A673 (cell line): Measurements from ENCODE around the gene STAG1. TPM values are rescaled to one million over a fixed set of nuclear protein-coding genes. Genes with fewer than 3 reads are reported as not detected.

Source experiments
- BruUV-seq: library from RNA; stranded (reverse); fragments of 400-500 nt; replicated peaks from 2 replicates; lab custom pipeline; 2021; lab: Mats Ljungman, UMichigan
- CTCF ChIA-PET: fragments of 300-600 bp; sonication (Branson Sonifier 250); formaldehyde crosslinking; loops from one replicate; lab custom pipeline; 2022; ENCODE audit warnings: antibody characterized with exemption; lab: Charles Lee
- POLR2A ChIA-PET: fragments of 300-600 bp; sonication (Branson Sonifier 250); formaldehyde crosslinking; loops from one replicate; lab custom pipeline; 2022; ENCODE audit warnings: antibody characterized with exemption; ENCODE audit not compliant: low non-redundant PET; lab: Charles Lee
- DNase-seq: peaks from one replicate; pipeline ENCODE4 v3.0.0-alpha.2; 2015; ENCODE audit warnings: low spot score
- H3K27ac ChIP-seq: fragments of 200-600 bp; sonication (generic); 2 replicates; pipeline ENCODE4 v1.5.1; 2016; ENCODE audit warnings: mixed run types, low read depth, mild to moderate bottlenecking, mixed read lengths, antibody characterized with exemption, low read length; ENCODE audit not compliant: poor library complexity, severe bottlenecking
- H3K27me3 ChIP-seq: fragments of 200-600 bp; sonication (generic); replicated peaks from 2 replicates; pipeline ENCODE4 v1.6.1; 2017; ENCODE audit warnings: mixed run types, low read depth, mild to moderate bottlenecking, mixed read lengths, antibody characterized with exemption, low read length; ENCODE audit not compliant: insufficient read depth, poor library complexity
- H3K36me3 ChIP-seq: fragments of 200-600 bp; sonication (generic); 2 replicates; pipeline ENCODE4 v1.6.1; 2016; ENCODE audit warnings: mixed run types, mild to moderate bottlenecking, mixed read lengths, antibody characterized with exemption, low read length; ENCODE audit not compliant: insufficient read depth, poor library complexity, severe bottlenecking
- H3K4me1 ChIP-seq: fragments of 200-600 bp; sonication (generic); 2 replicates; pipeline ENCODE4 v1.6.1; 2017; ENCODE audit warnings: mixed run types, mild to moderate bottlenecking, mixed read lengths, antibody characterized with exemption, low read length; ENCODE audit not compliant: insufficient read depth, poor library complexity, severe bottlenecking
- H3K4me3 ChIP-seq: fragments of 200-600 bp; sonication (generic); 2 replicates; pipeline ENCODE4 v1.5.1; 2016; ENCODE audit warnings: low read depth, mixed run types, mild to moderate bottlenecking, mixed read lengths, low read length; ENCODE audit not compliant: poor library complexity, severe bottlenecking
- H3K9me3 ChIP-seq: fragments of 200-600 bp; sonication (generic); 2 replicates; pipeline ENCODE4 v1.6.1; 2016; ENCODE audit warnings: mixed run types, low read depth, mild to moderate bottlenecking, mixed read lengths, antibody characterized with exemption, low read length; ENCODE audit not compliant: poor library complexity, severe bottlenecking
- EZH2 ChIP-seq: fragments of 200-600 bp; sonication (generic); IDR thresholded peaks from 2 replicates; pipeline ENCODE4 v1.6.1; 2017; ENCODE audit warnings: borderline replicate concordance, low read depth, mild to moderate bottlenecking, mixed read lengths, antibody characterized with exemption, low read length; ENCODE audit not compliant: poor library complexity, severe bottlenecking
- intact Hi-C: fragments of 100-400 bp; cut with micrococcal nuclease; formaldehyde crosslinking; loops from one replicate; pipeline ENCODE4 v1.10.0; 2022; ENCODE audit not compliant: unreplicated experiment
- total RNA-seq: library from RNA; stranded (reverse); gene quantifications from 2 replicates; pipeline ENCODE4 v1.2.3, GENCODE V29; 2021
- TF ChIP-seq, protein P1 (sequence below): fragments of 300-800, 200-600 bp; sonication (generic); conservative IDR thresholded peaks from 2 replicates; pipeline ENCODE4 v1.5.1; 2017; ENCODE audit warnings: low read depth, mild to moderate bottlenecking, antibody characterized with exemption, low read length, moderate library complexity, mixed read lengths

STAG1 gene
- total RNA-seq, 1 experiment from 2014 or later: 47.4 TPM

DNA sequence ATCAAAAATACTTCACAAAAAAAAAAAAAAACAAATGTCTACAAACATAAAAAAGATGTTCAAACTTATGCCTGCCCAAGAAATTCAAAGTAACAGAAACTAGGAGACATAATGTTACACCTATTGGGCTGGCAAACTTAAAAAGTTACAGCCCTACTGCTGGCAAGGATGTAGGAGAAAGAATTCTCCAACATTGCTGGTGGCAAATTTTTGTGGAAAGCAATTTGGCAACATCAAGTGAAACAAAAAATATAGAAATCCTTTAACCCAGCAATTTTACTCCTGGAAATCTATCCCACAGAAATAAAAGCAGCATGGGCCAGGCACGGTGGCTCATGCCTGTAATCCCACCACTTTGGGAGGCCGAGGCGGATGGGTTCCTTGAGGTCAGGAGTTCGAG, 73.2 kb downstream of the STAG1 start:
- intact Hi-C loops: no loop called here
- no TSS peak for BruUV-seq
- H3K27me3 ChIP-seq: no peaks in the 10 kb centered on the region
- ChIA-PET POLR2A (no interaction called here), CTCF (no interaction called here)
- H3K4me1 ChIP-seq: peaks cover 13% of the 10 kb centered on the region
- no peaks in the 10 kb centered on the region for H3K9me3 ChIP-seq
- H3K36me3 ChIP-seq: no peaks in the 10 kb centered on the region
- no peak overlapping the region for H3K4me3 ChIP-seq
- TF ChIP-seq EZH2: no peak
- TF ChIP-seq, protein P1, sequence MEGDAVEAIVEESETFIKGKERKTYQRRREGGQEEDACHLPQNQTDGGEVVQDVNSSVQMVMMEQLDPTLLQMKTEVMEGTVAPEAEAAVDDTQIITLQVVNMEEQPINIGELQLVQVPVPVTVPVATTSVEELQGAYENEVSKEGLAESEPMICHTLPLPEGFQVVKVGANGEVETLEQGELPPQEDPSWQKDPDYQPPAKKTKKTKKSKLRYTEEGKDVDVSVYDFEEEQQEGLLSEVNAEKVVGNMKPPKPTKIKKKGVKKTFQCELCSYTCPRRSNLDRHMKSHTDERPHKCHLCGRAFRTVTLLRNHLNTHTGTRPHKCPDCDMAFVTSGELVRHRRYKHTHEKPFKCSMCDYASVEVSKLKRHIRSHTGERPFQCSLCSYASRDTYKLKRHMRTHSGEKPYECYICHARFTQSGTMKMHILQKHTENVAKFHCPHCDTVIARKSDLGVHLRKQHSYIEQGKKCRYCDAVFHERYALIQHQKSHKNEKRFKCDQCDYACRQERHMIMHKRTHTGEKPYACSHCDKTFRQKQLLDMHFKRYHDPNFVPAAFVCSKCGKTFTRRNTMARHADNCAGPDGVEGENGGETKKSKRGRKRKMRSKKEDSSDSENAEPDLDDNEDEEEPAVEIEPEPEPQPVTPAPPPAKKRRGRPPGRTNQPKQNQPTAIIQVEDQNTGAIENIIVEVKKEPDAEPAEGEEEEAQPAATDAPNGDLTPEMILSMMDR: no peak
- H3K27ac ChIP-seq: no peak overlapping the region
- no peak for DNase-seq

DNA sequence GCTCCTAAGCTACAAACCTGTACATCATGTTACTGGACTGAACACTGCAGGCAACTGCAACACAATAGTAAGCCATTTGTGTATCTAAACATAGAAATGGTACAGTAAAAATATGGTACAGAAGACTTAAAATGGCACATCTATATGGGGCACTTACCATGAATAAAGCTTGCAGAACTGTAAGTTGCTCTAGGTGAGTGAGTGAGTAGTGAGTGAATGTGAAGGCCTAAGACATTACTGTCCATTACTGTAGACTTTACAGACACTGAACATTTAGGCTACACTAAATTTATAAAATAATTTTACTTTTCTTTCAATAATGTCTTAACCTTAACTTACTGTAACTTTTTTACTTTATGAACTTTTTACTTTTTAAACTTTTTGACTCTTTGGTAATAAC, 76.2 kb downstream of the STAG1 start:
- intact Hi-C loops: no loop called here
- CTCF ChIA-PET: no interaction called here
- no peaks in the 10 kb centered on the region for H3K27me3 ChIP-seq
- H3K9me3 ChIP-seq: no peaks in the 10 kb centered on the region
- no peaks in the 10 kb centered on the region for H3K36me3 ChIP-seq
- POLR2A ChIA-PET: interaction anchor here (0.6 kb wide), 1 partner anchor 67 kb away, joined by 4 read pairs; no protein-coding TSS in a partner anchor
- H3K27ac ChIP-seq: peak overlapping the region; percentile 13
- no peak for DNase-seq
- BruUV-seq: no TSS peak
- H3K4me1 ChIP-seq: peaks cover 13% of the 10 kb centered on the region
- H3K4me3 ChIP-seq: no peak overlapping the region
- TF ChIP-seq, protein P1: no peak
- TF ChIP-seq EZH2: no peak

DNA sequence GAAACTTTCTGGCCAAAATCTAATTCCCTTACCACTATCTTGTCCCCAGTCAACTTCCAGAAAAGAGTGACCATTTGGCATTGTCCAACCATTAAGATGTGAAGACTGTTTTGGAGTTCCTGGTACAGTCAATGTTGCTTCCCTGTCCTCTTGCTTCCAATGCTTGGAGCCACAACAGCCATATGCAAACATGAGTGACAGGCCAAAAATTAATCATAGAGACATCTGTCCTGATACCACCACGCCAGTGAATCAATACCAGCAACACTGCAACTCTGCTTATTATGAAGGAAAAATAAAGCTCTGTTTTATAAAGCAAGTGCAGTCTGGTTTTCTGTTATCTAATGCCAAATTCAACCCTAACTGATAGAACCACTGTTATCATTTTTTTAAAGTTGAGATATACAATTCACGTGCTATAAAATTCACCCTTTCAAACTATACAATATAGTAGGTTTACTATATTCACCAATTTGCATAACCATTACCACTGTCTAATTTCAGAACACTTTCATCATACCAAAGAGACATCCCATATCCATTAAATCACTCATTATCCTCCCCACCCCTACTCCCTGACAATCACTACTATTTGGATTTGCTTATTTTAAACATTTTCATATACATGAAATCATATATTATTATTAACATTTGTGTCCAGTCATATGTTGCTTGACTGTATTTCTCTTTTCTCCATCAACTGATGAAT, 76.9 kb downstream of the STAG1 start:
- no peak overlapping the region for H3K4me3 ChIP-seq
- TF ChIP-seq, protein P1: no peak
- no peak for TF ChIP-seq EZH2
- BruUV-seq: no TSS peak
- peaks cover 13% of the 10 kb centered on the region for H3K4me1 ChIP-seq
- peak overlapping the region; percentile 51 for H3K27ac ChIP-seq
- H3K27me3 ChIP-seq: no peaks in the 10 kb centered on the region
- ChIA-PET CTCF (no interaction called here), POLR2A (no interaction called here)
- no peaks in the 10 kb centered on the region for H3K9me3 ChIP-seq
- no peak for DNase-seq
- intact Hi-C loops: no loop called here
- no peaks in the 10 kb centered on the region for H3K36me3 ChIP-seq
